DMS 273 (cell line): ENCODE results near the gene IRF2BP2.

Experiments
- DNase-seq: peaks from one replicate; lab custom pipeline; 2025; ENCODE audit not compliant: unreplicated experiment; lab: John Stamatoyannopoulos, UW

The IRF2BP2 gene

GRCh38 chr1:234585330-234586055 is 24.5 kb downstream of the IRF2BP2 start:
- DNase-seq: no peak

DNA sequence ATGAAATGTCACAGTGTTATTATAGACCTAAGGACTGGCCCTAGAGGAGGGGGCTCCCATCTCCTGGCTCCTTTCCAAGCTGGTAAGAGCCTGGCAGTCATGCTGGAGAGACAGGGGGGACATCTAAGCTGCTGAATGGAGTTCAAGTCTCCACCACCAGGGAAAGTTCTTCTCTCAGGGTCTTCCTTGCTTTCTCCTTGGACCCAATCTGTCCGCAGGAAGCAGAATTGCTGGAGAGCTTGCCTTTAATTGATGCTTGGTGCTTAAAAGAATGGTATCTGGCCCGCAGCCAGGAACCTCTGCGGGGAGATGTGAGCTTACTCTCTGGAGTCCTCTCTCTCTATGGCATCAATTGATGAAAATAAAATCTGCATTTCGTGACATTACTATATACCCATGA is 25.1 kb downstream of the IRF2BP2 start:
- DNase-seq: peak; percentile 63

DNA sequence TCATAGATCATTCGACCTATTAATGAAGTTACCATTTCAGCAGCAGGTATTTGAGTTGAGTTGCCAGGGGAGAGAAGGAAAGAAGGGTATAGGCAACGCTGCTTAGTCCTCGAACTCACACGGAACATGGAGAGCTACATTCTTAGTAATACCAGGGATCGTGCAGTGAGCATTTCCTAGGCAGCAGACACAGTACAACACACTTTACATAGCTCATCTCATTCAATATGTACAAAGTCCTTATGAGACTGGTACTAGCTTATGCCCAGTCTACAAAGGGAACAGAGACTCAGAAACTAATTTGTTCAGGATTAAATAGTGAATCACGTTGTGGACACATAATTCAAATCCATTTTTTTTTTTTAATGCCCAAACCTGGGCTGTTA is 25.6 kb downstream of the IRF2BP2 start:
- no peak for DNase-seq

DNA sequence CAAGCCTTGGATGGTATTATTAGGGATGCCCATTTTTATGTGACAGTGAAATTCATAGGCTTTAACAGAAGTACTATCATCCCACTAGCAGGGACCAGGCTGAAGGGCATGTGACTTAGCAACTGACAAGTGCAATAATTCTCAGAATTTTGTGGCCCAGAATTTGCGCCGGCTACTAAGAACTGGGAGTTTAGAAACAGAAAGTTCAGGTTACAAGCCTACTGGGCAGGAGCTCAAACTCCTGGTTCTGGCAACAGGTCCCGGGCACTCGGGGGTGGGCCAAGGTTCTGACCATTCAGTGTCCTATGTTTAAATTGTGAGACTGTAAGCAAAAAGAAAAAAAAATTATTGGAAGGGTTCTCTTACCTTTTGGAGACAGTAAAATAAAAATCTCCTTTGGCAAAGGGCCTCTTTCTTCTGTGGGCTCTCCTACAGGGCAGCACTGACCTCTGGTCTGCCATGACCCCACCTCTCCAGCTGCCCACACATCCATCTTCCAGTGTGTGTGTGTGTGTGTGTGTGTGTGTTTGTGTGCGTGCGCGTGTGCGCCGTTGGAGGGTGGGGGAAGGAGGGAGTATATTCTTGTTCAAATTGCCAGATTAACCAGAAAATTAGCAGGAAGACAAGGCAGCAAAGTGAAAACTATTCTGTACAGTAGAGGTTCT is 26.1 kb downstream of the IRF2BP2 start:
- DNase-seq: no peak

- no peak for DNase-seq
These were observed 27.2 kb downstream of the IRF2BP2 start for GRCh38 chr1:234582681-234583301.

GRCh38 chr1:234582186-234582585 is 27.8 kb downstream of the IRF2BP2 start:
- DNase-seq: no peak

DNA sequence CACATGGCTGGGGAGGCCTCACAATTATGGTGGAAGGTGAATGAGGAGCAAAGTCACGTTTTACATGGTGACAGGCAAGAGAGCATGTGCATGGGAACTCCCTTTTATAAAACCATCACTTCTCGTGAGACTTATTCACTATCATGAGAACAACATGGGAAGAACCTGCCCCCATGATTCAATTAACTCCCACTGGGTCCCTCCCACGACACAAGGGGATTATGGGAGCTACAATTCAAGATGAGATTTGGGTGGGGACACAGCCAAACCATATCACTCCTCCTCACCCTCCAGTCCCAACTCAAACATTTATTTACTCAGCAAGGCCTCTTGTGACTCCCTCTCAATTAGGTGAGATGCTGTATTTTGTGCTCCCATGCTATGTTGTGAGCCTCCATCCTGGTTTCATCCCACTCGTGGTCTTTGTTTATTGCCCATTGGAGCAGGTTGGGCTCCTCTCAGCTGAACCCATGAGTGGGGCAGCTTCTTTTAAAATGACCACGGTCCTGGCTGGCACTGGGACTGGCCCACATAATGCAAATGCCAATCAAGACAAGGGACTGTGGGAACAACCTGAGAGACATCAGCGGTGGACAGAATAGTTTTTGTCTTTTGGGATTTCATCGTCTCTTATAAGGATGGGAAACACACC is 28.8 kb downstream of the IRF2BP2 start:
- DNase-seq: no peak

- peak; percentile 34 for DNase-seq
These were observed 30.0 kb downstream of the IRF2BP2 start for GRCh38 chr1:234579967-234580366.

DNA sequence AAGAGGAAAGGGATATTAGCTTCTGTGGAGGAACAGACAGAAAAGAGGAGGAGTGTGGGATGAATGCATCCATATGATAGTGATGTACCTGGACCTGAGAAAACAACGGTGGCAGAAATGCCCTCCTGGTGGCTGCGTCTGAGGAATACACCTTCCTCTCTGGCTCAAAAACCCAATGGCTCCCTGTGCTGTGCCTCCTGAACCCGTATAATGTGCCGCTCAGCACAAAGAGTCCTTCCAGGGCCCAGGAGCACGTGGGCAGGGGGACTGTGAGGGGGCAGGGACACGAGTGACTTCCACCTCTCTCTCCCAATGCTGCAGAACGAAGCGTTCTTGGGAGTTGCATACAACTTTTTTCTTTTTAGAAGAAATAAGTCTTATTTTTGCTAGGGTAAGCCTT is 31.2 kb downstream of the IRF2BP2 start:
- DNase-seq: no peak

DNA sequence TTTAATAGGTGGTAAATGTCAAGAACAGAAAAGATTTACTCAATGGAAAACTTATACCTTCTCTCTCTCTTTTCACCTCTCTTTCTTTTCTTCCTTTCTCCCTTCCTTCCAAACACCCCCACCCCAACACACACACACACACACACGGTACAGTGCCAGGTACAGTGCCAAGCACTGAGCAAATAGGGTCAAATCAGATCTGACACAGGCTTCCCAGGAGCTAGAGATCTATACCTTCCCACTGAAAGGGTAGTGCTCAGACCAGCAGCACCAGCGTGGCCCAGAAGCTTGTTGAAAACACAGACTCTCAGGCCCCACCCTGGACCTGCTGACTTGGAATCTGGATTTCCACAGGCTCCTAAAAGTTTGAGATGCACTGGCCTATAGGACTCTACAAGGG is 31.9 kb downstream of the IRF2BP2 start:
- DNase-seq: no peak

GRCh38 chr1:234573711-234574299 is 36.2 kb downstream of the IRF2BP2 start:
- DNase-seq: no peak

GRCh38 chr1:234572966-234573365 is 37.0 kb downstream of the IRF2BP2 start:
- DNase-seq: no peak

DNA sequence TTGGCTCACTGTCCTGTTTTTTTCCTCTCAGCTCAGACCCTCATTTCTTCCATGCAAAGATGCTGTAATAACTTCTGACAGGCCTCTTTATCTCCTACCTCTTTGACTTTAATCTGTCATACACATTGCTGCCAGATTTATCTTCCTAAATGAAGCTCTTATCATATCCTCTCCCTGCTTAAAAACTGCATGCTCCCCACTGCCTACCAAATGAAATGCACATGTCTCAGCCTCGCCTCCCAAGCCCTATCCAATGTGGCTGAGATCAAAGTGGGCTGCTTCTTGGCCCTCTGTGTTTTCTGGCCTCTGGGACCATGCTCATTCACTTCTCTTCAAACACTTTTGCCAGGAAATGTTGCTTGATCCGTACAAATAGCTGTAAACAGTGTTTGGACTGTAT is 38.3 kb downstream of the IRF2BP2 start:
- no peak for DNase-seq

DNA sequence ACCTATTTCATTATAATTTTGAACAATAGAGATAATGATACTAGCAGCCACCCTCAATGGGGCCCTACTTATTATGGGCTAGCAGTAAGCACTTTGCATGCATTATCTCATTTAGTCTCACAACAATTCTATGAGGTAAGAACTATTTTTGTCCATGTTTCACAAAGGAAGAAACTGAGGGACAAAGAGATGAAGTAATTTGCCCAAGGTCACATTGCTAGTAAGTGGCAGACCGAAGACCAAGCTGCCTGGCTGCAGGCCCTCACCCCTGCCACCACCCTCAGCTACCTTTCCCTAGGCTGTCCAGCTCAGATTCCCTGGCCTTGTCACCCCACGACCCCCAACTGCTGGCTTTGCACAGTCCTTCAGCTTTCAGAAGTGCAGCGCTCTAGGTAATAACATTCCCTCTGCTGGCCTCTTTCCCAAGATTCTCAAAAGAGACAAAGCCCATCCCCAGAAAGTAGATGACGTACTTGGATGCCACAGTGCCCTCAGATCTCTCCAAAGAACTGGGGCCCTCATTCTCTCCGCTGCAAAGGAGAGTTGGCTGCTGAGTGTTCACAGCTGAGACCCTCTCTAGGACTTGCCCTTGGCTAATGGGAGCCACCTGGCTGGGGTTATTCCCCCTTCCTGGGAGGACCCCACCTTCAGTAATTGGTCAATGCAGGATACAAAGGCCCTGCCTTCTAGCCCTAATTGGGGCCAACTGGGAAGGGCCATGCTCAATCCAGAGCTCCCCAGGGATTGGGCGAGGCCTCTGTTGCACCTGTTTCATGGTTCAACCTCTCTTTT is 39.5 kb downstream of the IRF2BP2 start:
- no peak for DNase-seq

GRCh38 chr1:234568345-234568744 is 41.6 kb downstream of the IRF2BP2 start:
- DNase-seq: no peak

DNA sequence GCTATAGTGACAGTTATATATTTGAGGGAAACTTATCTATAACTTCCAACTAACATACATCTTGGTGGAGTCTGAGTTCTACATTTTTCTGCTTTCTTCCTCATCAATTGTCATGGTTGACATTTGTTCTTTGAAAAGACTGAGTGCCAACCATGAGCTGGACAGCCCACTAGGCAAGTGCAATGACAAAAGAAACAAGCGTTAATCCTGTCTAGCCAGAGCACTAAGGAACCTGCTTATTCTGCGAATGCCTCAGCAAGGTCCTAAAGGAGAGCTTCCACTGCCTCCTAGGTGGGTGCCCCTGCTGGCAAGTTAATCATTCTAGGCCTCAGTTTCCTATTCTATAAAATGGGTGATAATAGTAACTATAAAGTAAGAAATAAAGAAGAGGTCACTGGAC is 44.8 kb downstream of the IRF2BP2 start:
- no peak for DNase-seq

- DNase-seq: no peak
These were observed 45.6 kb downstream of the IRF2BP2 start for GRCh38 chr1:234564035-234565029.

DNA sequence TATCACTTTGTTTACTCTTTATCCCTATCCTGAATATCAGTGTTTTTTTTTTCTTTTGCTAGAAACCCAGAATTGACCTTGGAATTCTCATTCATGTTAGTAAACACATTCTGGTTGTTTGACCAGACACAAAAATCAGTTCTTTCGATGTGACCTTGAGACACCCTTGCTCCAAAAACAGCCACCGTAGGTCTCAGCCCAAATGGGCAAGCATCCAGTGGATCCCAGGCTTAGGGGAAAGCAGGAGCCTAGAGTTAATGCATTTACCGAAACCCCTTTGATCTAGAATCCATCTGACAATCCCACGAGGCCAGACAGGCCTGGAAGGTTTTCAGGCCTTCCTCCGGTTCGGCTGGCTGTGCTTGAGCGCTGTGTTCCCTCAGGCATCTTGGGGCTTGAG is 47.6 kb downstream of the IRF2BP2 start:
- DNase-seq: no peak

DNA sequence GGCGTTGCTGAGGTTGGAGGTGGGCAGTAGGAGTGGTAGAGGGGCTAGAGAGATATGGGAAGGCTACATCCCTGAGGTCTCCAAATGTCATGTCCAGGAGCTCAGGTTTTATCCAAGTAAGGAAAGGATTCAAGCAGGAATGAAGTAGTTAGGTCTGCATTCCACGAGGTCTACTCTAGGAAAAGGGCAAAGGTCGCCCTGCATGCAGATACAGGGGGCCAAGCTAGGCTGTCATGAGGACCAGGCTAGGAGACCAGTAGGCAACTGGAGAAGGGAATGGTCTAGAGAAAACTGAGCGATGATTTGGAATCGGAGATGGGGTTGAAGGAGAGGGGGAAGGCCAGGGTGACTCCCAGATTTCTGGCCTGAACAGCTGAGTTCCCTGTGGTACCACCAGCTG is 48.7 kb downstream of the IRF2BP2 start:
- no peak for DNase-seq
